GM12878 (cell line): ENCODE measurements around the gene SLX9.

Experiments used
- BRCA1 ChIP-seq: IDR thresholded peaks from 2 replicates; pipeline ENCODE4 v1.6.1; 2011; ENCODE audit warnings: low read depth, low read length, improper control_type of control experiment
- CBX5 ChIP-seq: sonication (generic); IDR thresholded peaks from 2 replicates; pipeline ENCODE4 v1.6.1; 2016; ENCODE audit warnings: low read depth, moderate library complexity, mild to moderate bottlenecking, inconsistent platforms
- CTCF ChIP-seq, 3 experiments: IDR thresholded peaks in 2 of 3; conservative IDR thresholded peaks in 1 of 3; 2 replicates each; pipeline ENCODE4 v1.5.1; 2011; ENCODE audit warnings: low read depth in 3 of 3, low read length in 3 of 3, mild to moderate bottlenecking in 3 of 3, control low read depth in 2 of 3, moderate library complexity in 2 of 3, inconsistent platforms in 1 of 3, mixed read lengths in 1 of 3; ENCODE audit not compliant: control insufficient read depth in 2 of 3, insufficient read depth in 1 of 3; ENCODE audit errors: extremely low read depth in 1 of 3
- EZH2 ChIP-seq: IDR thresholded peaks from 2 replicates; pipeline ENCODE4 v1.6.1; 2012; ENCODE audit warnings: low read depth, mild to moderate bottlenecking, control low read depth, inconsistent platforms, low read length, borderline replicate concordance; ENCODE audit not compliant: control insufficient read depth
- MXI1 ChIP-seq: fragments of 150-350 bp; IDR thresholded peaks from 2 replicates; pipeline ENCODE4 v1.6.1; 2011; ENCODE audit warnings: low read depth, mild to moderate bottlenecking, inconsistent platforms, low read length, improper control_type of control experiment
- NFYA ChIP-seq: IDR thresholded peaks from 2 replicates; pipeline ENCODE4 v1.6.1; 2011; ENCODE audit warnings: low read depth, mild to moderate bottlenecking, low read length, improper control_type of control experiment, borderline replicate concordance
- NRF1 ChIP-seq: conservative IDR thresholded peaks from 2 replicates; pipeline ENCODE4 v1.6.1; 2011; ENCODE audit warnings: mild to moderate bottlenecking, low read depth, low read length, improper control_type of control experiment
- TAF1 ChIP-seq: IDR thresholded peaks from 2 replicates; pipeline ENCODE4 v1.6.1; 2011; ENCODE audit warnings: mild to moderate bottlenecking, low read depth, low read length, borderline replicate concordance
- TARDBP ChIP-seq: IDR thresholded peaks from 2 replicates; pipeline ENCODE4 v1.6.1; 2016; ENCODE audit warnings: borderline replicate concordance
- TCF3 ChIP-seq: IDR thresholded peaks from 2 replicates; pipeline ENCODE4 v1.6.1; 2012; ENCODE audit warnings: low read depth, mild to moderate bottlenecking, low read length, borderline replicate concordance; ENCODE audit not compliant: insufficient read depth
- TCF7 ChIP-seq: IDR thresholded peaks from 2 replicates; pipeline ENCODE4 v1.6.1; 2014; ENCODE audit warnings: antibody characterized with exemption, borderline replicate concordance
- ZNF274 ChIP-seq: IDR thresholded peaks from one replicate; pipeline ENCODE4 v1.8.0; 2011; ENCODE audit not compliant: insufficient read length, insufficient read depth

- TF ChIP-seq CBX5 (no peak), CTCF (IDR thresholded peaks at IDR 0.05 in 2 of 3, conservative IDR thresholded peaks at IDR 0.05 in 1 of 3; ENCODE audit: control insufficient read depth in 2 of 3, extremely low read depth in 1 of 3, insufficient read depth in 1 of 3, low read depth in 3 of 3, low read length in 3 of 3) (no peak), EZH2 (no peak), NRF1 (no peak), TARDBP (no peak), MXI1 (no peak), ZNF274 (no peak), NFYA (no peak), TAF1 (no peak), TCF7 (no peak), TCF3 (no peak), BRCA1 (no peak)
Measured at GRCh38 chr21:44933918-44934260, 5.9 kb upstream of the SLX9 start.
